Hepatocyte (in vitro differentiated cells): ENCODE results near the gene FBXL12.

Experiments used
- CTCF ChIP-seq: fragments of 200-600 bp; sonication (generic); IDR thresholded peaks from 2 replicates; pipeline ENCODE4 v1.5.1; 2016; ENCODE audit warnings: antibody characterized with exemption, mild to moderate bottlenecking; ENCODE audit not compliant: poor library complexity
- EZH2 ChIP-seq: fragments of 200-600 bp; sonication (generic); IDR thresholded peaks from 2 replicates; pipeline ENCODE4 v1.6.1; 2016; ENCODE audit warnings: antibody characterized with exemption, mild to moderate bottlenecking, borderline replicate concordance

- no peak for TF ChIP-seq EZH2
- TF ChIP-seq CTCF, result no peak
Observed at GRCh38 chr19:9792206-9793070, 26.4 kb downstream of the FBXL12 start.
